ENCODE measurements around the gene ERLEC1.

- no peak for TF ChIP-seq CTCF (IDR thresholded peaks at IDR 0.05)
- TF ChIP-seq POLR2AphosphoS5 (IDR thresholded peaks at IDR 0.05), result no peak
- TF ChIP-seq POLR2A (IDR thresholded peaks at IDR 0.05), result no peak
- no peak for TF ChIP-seq EP300 (IDR thresholded peaks at IDR 0.05)
Measured at GRCh38 chr2:53819634-53820033, 32.8 kb downstream of the ERLEC1 start.
